Prostate gland (tissue), 2 donors: Measurements from ENCODE around the gene SLC22A4.

Experiments used
- POLR2A ChIP-seq: fragments of 450-650 bp; IDR thresholded peaks from one replicate; pipeline ENCODE4 v1.6.1; 2016; ENCODE audit warnings: antibody characterized with exemption, mild to moderate bottlenecking
- TF ChIP-seq, protein P1 (sequence below), 4 experiments: fragments of 200-600 bp in 2 of 4; fragments of 450-650 bp in 2 of 4; sonication (generic) in 2 of 4; IDR thresholded peaks; 1 replicate in 3 of 4; 2 replicates in 1 of 4; pipeline ENCODE4 v1.5.1; 2016 to 2019; ENCODE audit warnings: antibody characterized with exemption in 4 of 4, mild to moderate bottlenecking in 2 of 4, moderate library complexity in 2 of 4

- TF ChIP-seq POLR2A = no peak
- TF ChIP-seq, protein P1, sequence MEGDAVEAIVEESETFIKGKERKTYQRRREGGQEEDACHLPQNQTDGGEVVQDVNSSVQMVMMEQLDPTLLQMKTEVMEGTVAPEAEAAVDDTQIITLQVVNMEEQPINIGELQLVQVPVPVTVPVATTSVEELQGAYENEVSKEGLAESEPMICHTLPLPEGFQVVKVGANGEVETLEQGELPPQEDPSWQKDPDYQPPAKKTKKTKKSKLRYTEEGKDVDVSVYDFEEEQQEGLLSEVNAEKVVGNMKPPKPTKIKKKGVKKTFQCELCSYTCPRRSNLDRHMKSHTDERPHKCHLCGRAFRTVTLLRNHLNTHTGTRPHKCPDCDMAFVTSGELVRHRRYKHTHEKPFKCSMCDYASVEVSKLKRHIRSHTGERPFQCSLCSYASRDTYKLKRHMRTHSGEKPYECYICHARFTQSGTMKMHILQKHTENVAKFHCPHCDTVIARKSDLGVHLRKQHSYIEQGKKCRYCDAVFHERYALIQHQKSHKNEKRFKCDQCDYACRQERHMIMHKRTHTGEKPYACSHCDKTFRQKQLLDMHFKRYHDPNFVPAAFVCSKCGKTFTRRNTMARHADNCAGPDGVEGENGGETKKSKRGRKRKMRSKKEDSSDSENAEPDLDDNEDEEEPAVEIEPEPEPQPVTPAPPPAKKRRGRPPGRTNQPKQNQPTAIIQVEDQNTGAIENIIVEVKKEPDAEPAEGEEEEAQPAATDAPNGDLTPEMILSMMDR (IDR thresholded peaks at IDR 0.05) = no peak
Measured at GRCh38 chr5:132383261-132383660, 89.1 kb downstream of the SLC22A4 start.
